ENCODE results near the gene YBX2. TPM values are rescaled to one million over a fixed set of nuclear protein-coding genes. Genes with fewer than 3 reads are reported as not detected.
A peak's percentile ranks its signal among the peaks of the same experiment; 100 is the strongest.

The YBX2 gene
- total RNA-seq, 4 donors from 2014 or later, result 1.9 to 9.7 (median 4.0) TPM

- Histone ChIP-seq H3K36me3 (peaks cover 47% of the 10 kb centered on the region), H3K27me3 (no peaks in the 10 kb centered on the region), H3K4me1 (peaks cover 57% of the 10 kb centered on the region), H3K4me3 (peak overlapping the region; percentile 86), H3K27ac (peak overlapping the region; percentile 96), H3K9me3 (no peaks in the 10 kb centered on the region)
- no peak for DNase-seq (ENCODE audit: low spot score in 2 of 2)
- 88% methylated on average over 12 of the region's 12 CpGs for WGBS
- TF ChIP-seq POLR2AphosphoS5 (IDR thresholded peaks at IDR 0.05) (no peak), EP300 (IDR thresholded peaks at IDR 0.05) (no peak), POLR2A (IDR thresholded peaks at IDR 0.05) (no peak), CTCF (IDR thresholded peaks at IDR 0.05) (no peak)
These were observed 15.2 kb upstream of the YBX2 start for GRCh38 chr17:7309628-7310027.

- peak overlapping the region; percentile 86 for H3K4me3 ChIP-seq
- H3K27ac ChIP-seq, result peak overlapping the region; percentile 96
- no peaks in the 10 kb centered on the region for H3K27me3 ChIP-seq
- under 1% methylated on average over 14 of the region's 14 CpGs for WGBS
- no peaks in the 10 kb centered on the region for H3K9me3 ChIP-seq
- peak in 1 of 2 donors; percentile 89 for DNase-seq (ENCODE audit: low spot score in 2 of 2)
- TF ChIP-seq POLR2AphosphoS5 (IDR thresholded peaks at IDR 0.05) (no peak), POLR2A (IDR thresholded peaks at IDR 0.05) (peak in 1 of 2 donors; percentile 14), EP300 (IDR thresholded peaks at IDR 0.05) (no peak), CTCF (IDR thresholded peaks at IDR 0.05) (no peak)
- peaks cover 45% of the 10 kb centered on the region for H3K36me3 ChIP-seq
- H3K4me1 ChIP-seq, result peaks cover 49% of the 10 kb centered on the region
These were observed 14.4 kb upstream of the YBX2 start for GRCh38 chr17:7308625-7309433.

GRCh38 chr17:7307686-7308624 lies 13.5 kb upstream of the YBX2 start:
- DNase-seq (ENCODE audit: low spot score in 2 of 2), result peak in 1 of 2 donors; percentile 88
- TF ChIP-seq EP300 (IDR thresholded peaks at IDR 0.05) (no peak), CTCF (IDR thresholded peaks at IDR 0.05) (peak in 1 of 2 donors; percentile 25)
- Histone ChIP-seq H3K9me3 (no peaks in the 10 kb centered on the region), H3K27me3 (no peaks in the 10 kb centered on the region), H3K4me1 (peaks cover 40% of the 10 kb centered on the region), H3K27ac (peak overlapping the region; percentile 96), H3K4me3 (peak overlapping the region; percentile 86), H3K36me3 (peaks cover 36% of the 10 kb centered on the region)
- 1% methylated on average over 22 of the region's 104 CpGs for whole genome bisulfite sequencing

GRCh38 chr17:7306911-7307685 lies 12.7 kb upstream of the YBX2 start, which contains the start of gene EIF5A:
TSS of gene EIF5A (plus strand) at chr17:7307628. CDS start at chr17:7309636, 2,008 bp downstream.
- Histone ChIP-seq H3K4me3 (peak within 1 kb of the TSS; percentile 86), H3K27ac (peak within 1 kb of the TSS; percentile 96), H3K9me3 (no peaks in the 10 kb centered on the region), H3K4me1 (peaks cover 36% of the 10 kb centered on the region), H3K27me3 (no peaks in the 10 kb centered on the region), H3K36me3 (peaks cover 28% of the 10 kb centered on the region)
- peak; percentile 52 to 81 for TF ChIP-seq POLR2A (IDR thresholded peaks at IDR 0.05)
- TF ChIP-seq EP300 (IDR thresholded peaks at IDR 0.05), result no peak
- peak; percentile 47 to 59 (median 56) for TF ChIP-seq POLR2AphosphoS5 (IDR thresholded peaks at IDR 0.05)
- TF ChIP-seq CTCF (IDR thresholded peaks at IDR 0.05), result no peak
- peak; percentile 100 for DNase-seq (ENCODE audit: low spot score in 2 of 2)
- under 1% methylated on average over 58 of the region's 64 CpGs for WGBS

Measured in suprapubic skin (tissue), 4 donors.